GM19452 (cell line): ENCODE results near the gene NUF2.

Source experiments
- ATAC-seq: cut with Tn5 transposase; IDR thresholded peaks from one replicate; pipeline ENCODE4 v1.9.1; 2021; ENCODE audit not compliant: unreplicated experiment

The NUF2 gene

GRCh38 chr1:163399976-163400601, 78.3 kb downstream of the NUF2 start:
- ATAC-seq, result no peak

GRCh38 chr1:163401211-163401610, 79.5 kb downstream of the NUF2 start:
- no peak for ATAC-seq
